Activated T-cell treated with anti-CD3 and anti-CD28 coated beads for 48 hours (primary cell): ENCODE data around the gene ACVR2B.
"Not testable (repeated sequence)": the region's sequence is repeated elsewhere in the genome, so short reads cannot be mapped to it uniquely, and the experiment has no call there.

ENCODE experiments used
- DNase-seq: peaks from one replicate; pipeline ENCODE4 v3.0.0-alpha.2; 2020; ENCODE audit warnings: low read depth

Gene ACVR2B

GRCh38 chr3:38453075-38453912 is at the start of gene ACVR2B:
ACVR2B (plus strand) TSS chr3:38453890; CDS start chr3:38454323, 433 bp downstream.
- peak; percentile 68 for DNase-seq

- DNase-seq, result no peak
These were observed 49.4 kb upstream of the ACVR2B start for GRCh38 chr3:38404286-38404685.

GRCh38 chr3:38411591-38411990 is 42.1 kb upstream of the ACVR2B start:
- DNase-seq, result no peak

GRCh38 chr3:38420758-38421157 is 32.9 kb upstream of the ACVR2B start:
- not testable (repeated sequence) for DNase-seq

- no peak for DNase-seq
These were observed 31.9 kb upstream of the ACVR2B start for GRCh38 chr3:38421679-38422336.

- DNase-seq, result not testable (repeated sequence)
These were observed 26.8 kb upstream of the ACVR2B start for GRCh38 chr3:38426798-38427426.

GRCh38 chr3:38432871-38433658 is 20.6 kb upstream of the ACVR2B start:
- DNase-seq, result not testable (repeated sequence)

GRCh38 chr3:38433661-38434060 is 20.0 kb upstream of the ACVR2B start:
- DNase-seq, result not testable (repeated sequence)

- not testable (repeated sequence) for DNase-seq
These were observed 15.1 kb upstream of the ACVR2B start for GRCh38 chr3:38438436-38439069.

- not testable (repeated sequence) for DNase-seq
These were observed 10.5 kb upstream of the ACVR2B start for GRCh38 chr3:38443205-38443604.

- DNase-seq, result no peak
These were observed 7.5 kb upstream of the ACVR2B start for GRCh38 chr3:38446085-38446686.

GRCh38 chr3:38446812-38447211 is 6.9 kb upstream of the ACVR2B start:
- no peak for DNase-seq

- no peak for DNase-seq
These were observed 2.8 kb upstream of the ACVR2B start for GRCh38 chr3:38450853-38451252.

GRCh38 chr3:38453913-38454177 is 155 bp downstream of the ACVR2B start:
- DNase-seq, result no peak

GRCh38 chr3:38454178-38454883 is 641 bp downstream of the ACVR2B start:
- no peak for DNase-seq

- no peak for DNase-seq
These were observed 1.4 kb downstream of the ACVR2B start for GRCh38 chr3:38454884-38455638.

- DNase-seq, result no peak
These were observed 2.1 kb downstream of the ACVR2B start for GRCh38 chr3:38455639-38456430.

GRCh38 chr3:38457111-38458003 is 3.7 kb downstream of the ACVR2B start:
- DNase-seq, result no peak
